ENCODE results near the gene MCRIP1. TPM values are rescaled to one million over a fixed set of nuclear protein-coding genes. Genes with fewer than 3 reads are reported as not detected.

The MCRIP1 gene
- total RNA-seq, 1 donor from 2014 or later: 106 TPM

DNA sequence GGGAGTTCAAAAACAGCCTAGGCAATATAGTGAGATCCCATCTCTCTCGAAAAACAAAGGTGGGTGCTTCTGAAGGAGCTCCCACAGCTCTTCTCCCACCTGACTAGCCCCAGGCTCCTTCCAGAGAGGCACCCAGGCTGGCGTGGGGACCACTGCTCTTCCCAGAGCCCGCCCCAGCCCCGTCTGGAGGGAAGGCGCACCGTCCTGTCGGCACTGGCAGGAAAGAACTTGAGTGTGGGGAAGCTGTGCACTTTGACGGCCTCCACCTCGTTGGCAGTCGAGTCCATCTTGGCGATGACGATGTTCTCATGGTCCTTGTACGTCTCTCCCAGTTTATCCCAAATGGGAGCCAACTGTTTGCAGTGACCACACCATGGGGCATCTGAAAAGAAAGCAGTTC is 12.3 kb upstream of the MCRIP1 start:
- Mint-ChIP-seq H3K27ac (ENCODE audit: unreplicated experiment) (no peak overlapping the region), H3K36me3 (ENCODE audit: low read depth, unreplicated experiment) (peaks cover 13% of the 10 kb centered on the region), H3K9me3 (ENCODE audit: unreplicated experiment) (no peaks in the 10 kb centered on the region), H3K4me3 (ENCODE audit: unreplicated experiment) (no peak overlapping the region), H3K27me3 (ENCODE audit: low read depth, unreplicated experiment) (no peaks in the 10 kb centered on the region), H3K4me1 (ENCODE audit: low read depth, unreplicated experiment) (no peaks in the 10 kb centered on the region)
- DNase-seq (ENCODE audit: low read depth) (no peak), FAIRE-seq (no peak)
- Histone ChIP-seq H3K4me3 (ENCODE audit: insufficient read depth, low read depth, low read length) (no peak overlapping the region), H3K4me1 (ENCODE audit: insufficient read depth, low read length) (no peaks in the 10 kb centered on the region), H3K27me3 (ENCODE audit: insufficient read depth, low read length) (no peaks in the 10 kb centered on the region), H3K9me3 (ENCODE audit: insufficient read depth, low read depth, low read length) (no peaks in the 10 kb centered on the region), H2AFZ (ENCODE audit: low read depth, low read length) (no peak overlapping the region), H3K9ac (ENCODE audit: low read length) (no peak overlapping the region), H3K79me2 (ENCODE audit: insufficient read depth, low read length) (peaks cover 8% of the 10 kb centered on the region), H3K27ac (ENCODE audit: low read depth, low read length) (no peak overlapping the region), H3K36me3 (ENCODE audit: insufficient read depth, low read length) (peaks cover 38% of the 10 kb centered on the region), H4K20me1 (ENCODE audit: insufficient read depth, low read length) (peaks cover 66% of the 10 kb centered on the region), H3K4me2 (ENCODE audit: low read length) (no peak overlapping the region)
- no peak for TF ChIP-seq EZH2 (IDR thresholded peaks at IDR 0.05; ENCODE audit: insufficient read depth, low read length)
- TF ChIP-seq, protein P1, sequence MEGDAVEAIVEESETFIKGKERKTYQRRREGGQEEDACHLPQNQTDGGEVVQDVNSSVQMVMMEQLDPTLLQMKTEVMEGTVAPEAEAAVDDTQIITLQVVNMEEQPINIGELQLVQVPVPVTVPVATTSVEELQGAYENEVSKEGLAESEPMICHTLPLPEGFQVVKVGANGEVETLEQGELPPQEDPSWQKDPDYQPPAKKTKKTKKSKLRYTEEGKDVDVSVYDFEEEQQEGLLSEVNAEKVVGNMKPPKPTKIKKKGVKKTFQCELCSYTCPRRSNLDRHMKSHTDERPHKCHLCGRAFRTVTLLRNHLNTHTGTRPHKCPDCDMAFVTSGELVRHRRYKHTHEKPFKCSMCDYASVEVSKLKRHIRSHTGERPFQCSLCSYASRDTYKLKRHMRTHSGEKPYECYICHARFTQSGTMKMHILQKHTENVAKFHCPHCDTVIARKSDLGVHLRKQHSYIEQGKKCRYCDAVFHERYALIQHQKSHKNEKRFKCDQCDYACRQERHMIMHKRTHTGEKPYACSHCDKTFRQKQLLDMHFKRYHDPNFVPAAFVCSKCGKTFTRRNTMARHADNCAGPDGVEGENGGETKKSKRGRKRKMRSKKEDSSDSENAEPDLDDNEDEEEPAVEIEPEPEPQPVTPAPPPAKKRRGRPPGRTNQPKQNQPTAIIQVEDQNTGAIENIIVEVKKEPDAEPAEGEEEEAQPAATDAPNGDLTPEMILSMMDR (IDR thresholded peaks at IDR 0.05; ENCODE audit: insufficient read depth, low read depth, low read length): no peak

DNA sequence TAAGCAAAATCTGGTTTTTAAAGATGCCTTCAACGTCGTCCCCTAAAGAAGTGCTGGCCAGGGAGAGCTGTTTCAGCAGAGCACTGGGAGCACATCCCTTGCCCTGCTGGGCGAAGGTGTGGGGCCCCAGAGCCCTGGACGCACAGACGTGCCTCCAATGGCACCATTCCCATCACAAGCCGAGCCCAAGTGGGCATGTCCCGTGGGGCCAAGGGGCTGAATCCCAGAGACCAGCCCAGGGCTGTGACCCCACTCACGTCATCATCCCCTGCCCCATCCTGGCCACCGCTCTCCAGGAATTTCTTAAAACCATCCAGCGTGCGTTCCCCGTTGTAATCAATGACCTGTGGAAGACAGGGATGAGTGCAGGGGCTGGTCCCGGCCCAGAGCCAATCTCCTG is 11.8 kb upstream of the MCRIP1 start:
- Histone ChIP-seq H3K27ac (ENCODE audit: low read depth, low read length) (no peak overlapping the region), H3K9me3 (ENCODE audit: insufficient read depth, low read depth, low read length) (no peaks in the 10 kb centered on the region), H3K4me2 (ENCODE audit: low read length) (no peak overlapping the region), H3K27me3 (ENCODE audit: insufficient read depth, low read length) (no peaks in the 10 kb centered on the region), H3K36me3 (ENCODE audit: insufficient read depth, low read length) (peaks cover 38% of the 10 kb centered on the region), H3K4me3 (ENCODE audit: insufficient read depth, low read depth, low read length) (no peak overlapping the region), H4K20me1 (ENCODE audit: insufficient read depth, low read length) (peaks cover 66% of the 10 kb centered on the region), H3K4me1 (ENCODE audit: insufficient read depth, low read length) (no peaks in the 10 kb centered on the region), H2AFZ (ENCODE audit: low read depth, low read length) (no peak overlapping the region), H3K79me2 (ENCODE audit: insufficient read depth, low read length) (peaks cover 8% of the 10 kb centered on the region), H3K9ac (ENCODE audit: low read length) (no peak overlapping the region)
- FAIRE-seq (no peak), DNase-seq (ENCODE audit: low read depth) (no peak)
- H3K27me3 Mint-ChIP-seq (ENCODE audit: low read depth, unreplicated experiment): no peaks in the 10 kb centered on the region
- H3K9me3 Mint-ChIP-seq (ENCODE audit: unreplicated experiment): no peaks in the 10 kb centered on the region
- peaks cover 13% of the 10 kb centered on the region for H3K36me3 Mint-ChIP-seq (ENCODE audit: low read depth, unreplicated experiment)
- TF ChIP-seq, protein P1 (IDR thresholded peaks at IDR 0.05; ENCODE audit: insufficient read depth, low read depth, low read length): no peak
- no peak for TF ChIP-seq EZH2 (IDR thresholded peaks at IDR 0.05; ENCODE audit: insufficient read depth, low read length)
- H3K27ac Mint-ChIP-seq (ENCODE audit: unreplicated experiment): no peak overlapping the region
- H3K4me3 Mint-ChIP-seq (ENCODE audit: unreplicated experiment): no peak overlapping the region
- no peaks in the 10 kb centered on the region for H3K4me1 Mint-ChIP-seq (ENCODE audit: low read depth, unreplicated experiment)

GRCh38 chr17:81844327-81844851 is 11.3 kb upstream of the MCRIP1 start:
- H3K36me3 Mint-ChIP-seq (ENCODE audit: low read depth, unreplicated experiment): peaks cover 13% of the 10 kb centered on the region
- H3K4me3 Mint-ChIP-seq (ENCODE audit: unreplicated experiment): no peak overlapping the region
- H3K4me1 Mint-ChIP-seq (ENCODE audit: low read depth, unreplicated experiment): no peaks in the 10 kb centered on the region
- Histone ChIP-seq H3K79me2 (ENCODE audit: insufficient read depth, low read length) (peaks cover 8% of the 10 kb centered on the region), H3K4me3 (ENCODE audit: insufficient read depth, low read depth, low read length) (no peak overlapping the region), H3K4me1 (ENCODE audit: insufficient read depth, low read length) (no peaks in the 10 kb centered on the region), H4K20me1 (ENCODE audit: insufficient read depth, low read length) (peaks cover 66% of the 10 kb centered on the region), H3K36me3 (ENCODE audit: insufficient read depth, low read length) (peaks cover 38% of the 10 kb centered on the region), H3K27me3 (ENCODE audit: insufficient read depth, low read length) (no peaks in the 10 kb centered on the region), H2AFZ (ENCODE audit: low read depth, low read length) (no peak overlapping the region), H3K27ac (ENCODE audit: low read depth, low read length) (no peak overlapping the region), H3K9me3 (ENCODE audit: insufficient read depth, low read depth, low read length) (no peaks in the 10 kb centered on the region), H3K4me2 (ENCODE audit: low read length) (no peak overlapping the region), H3K9ac (ENCODE audit: low read length) (no peak overlapping the region)
- TF ChIP-seq, protein P1 (IDR thresholded peaks at IDR 0.05; ENCODE audit: insufficient read depth, low read depth, low read length): no peak
- no peak for TF ChIP-seq EZH2 (IDR thresholded peaks at IDR 0.05; ENCODE audit: insufficient read depth, low read length)
- H3K27ac Mint-ChIP-seq (ENCODE audit: unreplicated experiment): no peak overlapping the region
- H3K9me3 Mint-ChIP-seq (ENCODE audit: unreplicated experiment): no peaks in the 10 kb centered on the region
- DNase-seq (ENCODE audit: low read depth): no peak
- no peaks in the 10 kb centered on the region for H3K27me3 Mint-ChIP-seq (ENCODE audit: low read depth, unreplicated experiment)
- FAIRE-seq: no peak

All from astrocyte (in vitro differentiated cells and primary cell).